ENCODE measurements around the gene STRBP. TPM values are rescaled to one million over a fixed set of nuclear protein-coding genes. Genes with fewer than 3 reads are reported as not detected.

STRBP gene
- total and polyA plus RNA-seq, 12 donors = 10.5 to 22.2 (median 13.8) TPM

DNA sequence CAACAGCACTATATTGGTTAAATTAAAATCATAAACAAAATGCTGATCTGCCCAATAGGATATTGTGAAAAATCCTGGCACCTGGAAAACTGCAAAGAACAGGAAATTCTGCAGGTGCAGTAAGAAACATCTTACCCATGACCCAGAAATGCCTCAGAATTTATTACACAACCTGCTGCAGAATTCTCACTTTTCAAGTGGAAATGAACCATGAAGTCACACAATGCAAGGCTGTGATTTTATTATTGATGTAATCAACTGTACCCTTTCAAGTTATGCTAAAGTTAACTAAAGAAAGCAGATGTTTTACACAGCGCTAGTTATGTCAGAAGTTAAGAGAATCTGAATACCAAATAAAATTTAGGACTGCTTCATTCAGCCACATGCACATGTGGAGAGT, 6.0 kb downstream of the STRBP start:
- no peak for DNase-seq
- Histone ChIP-seq H3K4me1 (peaks cover 0 to 8% (median 1%) of the 10 kb centered on the region in 9 donors), H3K27ac (no peak overlapping the region), H3K27me3 (no peaks in the 10 kb centered on the region), H3K4me3 (no peak overlapping the region), H3K36me3 (no peaks in the 10 kb centered on the region), H3K9me3 (no peaks in the 10 kb centered on the region)
- ATAC-seq = no peak
- TF ChIP-seq, protein P1, sequence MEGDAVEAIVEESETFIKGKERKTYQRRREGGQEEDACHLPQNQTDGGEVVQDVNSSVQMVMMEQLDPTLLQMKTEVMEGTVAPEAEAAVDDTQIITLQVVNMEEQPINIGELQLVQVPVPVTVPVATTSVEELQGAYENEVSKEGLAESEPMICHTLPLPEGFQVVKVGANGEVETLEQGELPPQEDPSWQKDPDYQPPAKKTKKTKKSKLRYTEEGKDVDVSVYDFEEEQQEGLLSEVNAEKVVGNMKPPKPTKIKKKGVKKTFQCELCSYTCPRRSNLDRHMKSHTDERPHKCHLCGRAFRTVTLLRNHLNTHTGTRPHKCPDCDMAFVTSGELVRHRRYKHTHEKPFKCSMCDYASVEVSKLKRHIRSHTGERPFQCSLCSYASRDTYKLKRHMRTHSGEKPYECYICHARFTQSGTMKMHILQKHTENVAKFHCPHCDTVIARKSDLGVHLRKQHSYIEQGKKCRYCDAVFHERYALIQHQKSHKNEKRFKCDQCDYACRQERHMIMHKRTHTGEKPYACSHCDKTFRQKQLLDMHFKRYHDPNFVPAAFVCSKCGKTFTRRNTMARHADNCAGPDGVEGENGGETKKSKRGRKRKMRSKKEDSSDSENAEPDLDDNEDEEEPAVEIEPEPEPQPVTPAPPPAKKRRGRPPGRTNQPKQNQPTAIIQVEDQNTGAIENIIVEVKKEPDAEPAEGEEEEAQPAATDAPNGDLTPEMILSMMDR (IDR thresholded peaks at IDR 0.05) = no peak
- 97 to 100% methylated on average over 1 of the region's 1 CpG for WGBS, 2 donors
- intact Hi-C loops (cut with DNase I) = loop anchor here in 1 of 10 donors (10.0 kb wide), 1 partner anchor 82 kb away; no protein-coding TSS in a partner anchor

DNA sequence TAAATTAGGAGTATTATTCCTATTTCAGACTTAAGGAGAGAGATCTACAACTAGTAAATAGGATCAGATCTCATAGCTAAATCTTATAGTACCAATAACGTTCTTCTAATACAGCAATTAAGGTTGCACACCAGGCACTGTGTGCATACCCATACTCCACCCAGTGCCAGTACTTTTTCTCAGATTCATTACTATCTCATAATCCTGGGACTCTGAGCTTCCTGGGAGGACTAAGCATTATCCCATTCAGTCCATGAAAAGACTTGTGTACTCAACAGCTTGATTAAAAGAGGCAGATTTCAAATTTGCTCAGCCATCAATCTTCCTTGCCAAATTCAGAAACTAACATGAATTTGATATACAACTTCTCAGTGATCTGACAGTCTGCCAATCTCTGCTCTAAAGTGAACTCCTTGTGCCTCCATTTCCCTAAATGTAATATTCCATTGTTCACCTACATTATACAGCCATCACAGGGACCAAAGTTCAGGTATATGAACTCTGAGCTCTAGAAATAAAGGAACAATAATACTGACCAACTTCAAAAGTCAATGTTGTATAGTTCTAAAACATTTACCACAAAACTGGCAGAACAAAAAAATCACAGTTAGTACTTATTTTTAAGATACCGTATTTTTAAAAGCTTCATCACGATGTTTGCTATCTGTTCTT, 7.2 kb downstream of the STRBP start:
- no peak for ATAC-seq
- H3K4me3 ChIP-seq = no peak overlapping the region
- WGBS, 2 donors = 83 to 88% methylated on average over 3 of the region's 3 CpGs
- H3K27ac ChIP-seq = no peak overlapping the region
- H3K36me3 ChIP-seq = no peaks in the 10 kb centered on the region
- no peaks in the 10 kb centered on the region for H3K27me3 ChIP-seq
- intact Hi-C loops (cut with DNase I) = loop anchor here in 1 of 10 donors (10.0 kb wide), 1 partner anchor 84 kb away; no protein-coding TSS in a partner anchor
- DNase-seq = no peak
- peaks cover 0 to 3% (median 0%) of the 10 kb centered on the region in 9 donors for H3K4me1 ChIP-seq
- TF ChIP-seq, protein P1 (IDR thresholded peaks at IDR 0.05) = no peak
- H3K9me3 ChIP-seq = no peaks in the 10 kb centered on the region

DNA sequence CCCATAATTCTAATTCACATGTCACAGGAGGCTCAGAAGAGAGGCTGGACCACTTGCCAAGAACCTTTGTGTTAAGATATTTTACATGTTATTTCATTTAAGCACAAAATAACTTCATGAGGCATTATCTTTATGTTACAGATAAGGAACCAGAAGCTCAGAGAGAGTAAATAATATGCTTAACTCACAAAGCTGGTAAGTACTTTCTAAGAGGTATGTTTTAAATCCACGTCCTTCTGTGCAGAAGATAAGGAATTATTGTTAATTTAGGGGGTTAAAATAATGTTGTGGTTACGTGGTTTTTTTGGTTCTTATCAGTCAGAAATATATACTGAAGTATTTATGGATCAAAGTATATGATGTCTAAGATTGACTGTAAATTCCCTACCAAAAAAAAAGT, 8.0 kb downstream of the STRBP start:
- TF ChIP-seq, protein P1 (IDR thresholded peaks at IDR 0.05) = no peak
- Histone ChIP-seq H3K4me3 (no peak overlapping the region), H3K36me3 (no peaks in the 10 kb centered on the region), H3K27ac (no peak overlapping the region), H3K4me1 (no peaks in the 10 kb centered on the region), H3K9me3 (no peaks in the 10 kb centered on the region), H3K27me3 (no peaks in the 10 kb centered on the region)
- no peak for ATAC-seq
- WGBS, 2 donors = 70 to 86% methylated on average over 2 of the region's 2 CpGs
- DNase-seq = no peak
- intact Hi-C loops (cut with DNase I) = loop anchor here in 1 of 10 donors (10.0 kb wide), 1 partner anchor 84 kb away; no protein-coding TSS in a partner anchor

DNA sequence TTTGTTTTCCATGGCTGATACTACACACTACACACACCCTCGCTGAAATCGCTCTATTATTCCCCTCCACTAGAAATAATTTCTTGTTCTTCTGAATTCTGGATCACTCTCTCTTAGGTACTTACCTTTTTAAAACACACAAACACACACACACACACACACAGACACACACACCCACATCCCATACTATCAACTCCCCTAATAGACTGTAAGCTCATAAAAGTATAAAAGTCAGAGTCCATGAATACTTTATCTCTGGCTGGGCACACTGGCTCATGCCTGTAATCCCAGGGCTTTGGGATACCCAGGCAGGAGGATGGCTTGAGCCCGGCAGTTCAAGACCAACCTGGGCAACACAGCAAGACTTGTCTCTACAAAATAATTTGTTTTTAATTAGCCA, 11.1 kb downstream of the STRBP start:
- 96 to 97% methylated on average over 3 of the region's 3 CpGs for WGBS, 2 donors
- Histone ChIP-seq H3K27ac (no peak overlapping the region), H3K36me3 (no peaks in the 10 kb centered on the region), H3K4me1 (no peaks in the 10 kb centered on the region), H3K4me3 (no peak overlapping the region), H3K9me3 (peaks cover 0 to 11% (median 0%) of the 10 kb centered on the region in 11 donors), H3K27me3 (no peaks in the 10 kb centered on the region)
- no peak for ATAC-seq
- TF ChIP-seq, protein P1 (IDR thresholded peaks at IDR 0.05) = no peak
- DNase-seq = no peak
- intact Hi-C loops (cut with DNase I) = no loop called here

Measured in heart right ventricle (tissue), 16 donors.